Central memory CD8-positive, alpha-beta T cell (primary cell): ENCODE results near the gene FAM50B.

Experiments used
- ATAC-seq: fragments of 150-1000 bp; cut with Tn5 transposase; replicated peaks from 2 replicates; pipeline ENCODE4 v1.10.0; 2022; ENCODE audit warnings: mild to moderate bottlenecking, moderate FRiP score, moderate number of reproducible peaks; ENCODE audit not compliant: poor library complexity, severe bottlenecking; ENCODE audit errors: extremely low read depth
- DNase-seq, 2 donors: peaks; one replicate each; pipeline ENCODE4 v3.0.0; 2021; ENCODE audit warnings: low spot score in 2 of 2
- H3K27ac Mint-ChIP-seq: one replicate; pipeline ENCODE4 v1.8.0; 2022; ENCODE audit warnings: low read depth, mild to moderate bottlenecking, moderate library complexity, mixed read lengths
- H3K27me3 Mint-ChIP-seq: one replicate; pipeline ENCODE4 v1.8.0; 2022; ENCODE audit warnings: mixed read lengths
- H3K36me3 Mint-ChIP-seq: one replicate; pipeline ENCODE4 v1.8.0; 2022; ENCODE audit warnings: mild to moderate bottlenecking, moderate library complexity, mixed read lengths; ENCODE audit not compliant: insufficient read depth
- H3K4me1 Mint-ChIP-seq: one replicate; pipeline ENCODE4 v1.8.0; 2022; ENCODE audit warnings: mixed read lengths
- H3K4me3 Mint-ChIP-seq: one replicate; pipeline ENCODE4 v1.8.0; 2022; ENCODE audit warnings: mild to moderate bottlenecking, moderate library complexity, mixed read lengths
- H3K9me3 Mint-ChIP-seq: one replicate; pipeline ENCODE4 v1.8.0; 2022; ENCODE audit warnings: mixed read lengths

The FAM50B gene

GRCh38 chr6:3899061-3899460, 49.9 kb downstream of the FAM50B start:
- H3K4me3 Mint-ChIP-seq: no peak overlapping the region
- no peaks in the 10 kb centered on the region for H3K9me3 Mint-ChIP-seq
- no peak overlapping the region for H3K27ac Mint-ChIP-seq
- DNase-seq (no peak), ATAC-seq (no peak)
- no peaks in the 10 kb centered on the region for H3K36me3 Mint-ChIP-seq
- H3K4me1 Mint-ChIP-seq: no peaks in the 10 kb centered on the region
- H3K27me3 Mint-ChIP-seq: peaks cover 44% of the 10 kb centered on the region

- no peak overlapping the region for H3K4me3 Mint-ChIP-seq
- no peaks in the 10 kb centered on the region for H3K36me3 Mint-ChIP-seq
- peaks cover 49% of the 10 kb centered on the region for H3K27me3 Mint-ChIP-seq
- H3K4me1 Mint-ChIP-seq: no peaks in the 10 kb centered on the region
- H3K27ac Mint-ChIP-seq: no peak overlapping the region
- no peaks in the 10 kb centered on the region for H3K9me3 Mint-ChIP-seq
- ATAC-seq (no peak), DNase-seq (no peak)
Observed at GRCh38 chr6:3899970-3900439, 50.8 kb downstream of the FAM50B start.
